IPS-NIHi7 (cell line): Measurements from ENCODE around the gene TRPC1.

ENCODE experiments used
- DNase-seq: peaks from one replicate; pipeline ENCODE4 v3.0.0; 2012; ENCODE audit warnings: mixed read lengths; ENCODE audit errors: extremely low spot score

The TRPC1 gene

GRCh38 chr3:142839831-142840230 lies 116.0 kb downstream of the TRPC1 start:
- no peak for DNase-seq

- DNase-seq = peak; percentile 50
Observed at GRCh38 chr3:142844339-142844977, 120.6 kb downstream of the TRPC1 start.

GRCh38 chr3:142846779-142847577 lies 123.1 kb downstream of the TRPC1 start:
- no peak for DNase-seq

DNA sequence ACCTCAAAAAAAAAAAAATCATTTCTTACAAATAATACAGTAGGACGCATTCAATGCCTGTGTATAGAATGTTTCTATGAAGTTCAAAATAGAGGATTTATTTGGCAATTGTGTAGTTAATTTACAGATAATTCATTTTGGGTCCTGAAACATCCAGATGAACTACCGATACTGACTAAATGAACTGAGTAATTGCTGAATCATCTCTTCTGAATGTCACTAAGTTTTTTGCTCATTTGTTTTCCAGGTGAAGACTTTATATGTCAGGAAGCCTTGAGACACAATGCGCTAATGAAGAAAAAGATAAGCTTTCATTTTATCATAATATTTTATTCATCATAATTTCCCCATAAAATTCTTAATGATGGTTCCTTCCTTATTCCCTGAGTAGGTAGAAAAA lies 125.3 kb downstream of the TRPC1 start:
- no peak for DNase-seq

- DNase-seq = no peak
Observed at GRCh38 chr3:142850395-142851023, 126.7 kb downstream of the TRPC1 start.

DNA sequence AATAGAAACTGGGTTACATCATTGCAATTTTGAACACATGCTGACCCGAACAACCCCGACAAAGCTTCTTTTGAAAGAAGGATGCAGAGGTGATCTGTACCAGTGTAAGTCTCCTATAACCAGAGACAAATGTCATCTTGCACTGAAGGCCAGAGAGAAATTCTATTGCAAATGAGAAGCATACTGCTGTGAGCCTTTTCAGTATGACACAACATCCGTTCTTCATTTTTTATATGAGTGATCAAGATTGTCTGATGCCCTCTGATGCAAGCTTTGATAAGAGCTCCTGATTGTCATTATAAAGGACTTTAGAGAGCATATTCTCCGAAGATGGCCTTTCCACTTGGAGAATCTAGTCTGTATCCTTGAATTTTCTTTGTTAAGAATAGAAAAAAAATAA lies 128.2 kb downstream of the TRPC1 start:
- DNase-seq = no peak

DNA sequence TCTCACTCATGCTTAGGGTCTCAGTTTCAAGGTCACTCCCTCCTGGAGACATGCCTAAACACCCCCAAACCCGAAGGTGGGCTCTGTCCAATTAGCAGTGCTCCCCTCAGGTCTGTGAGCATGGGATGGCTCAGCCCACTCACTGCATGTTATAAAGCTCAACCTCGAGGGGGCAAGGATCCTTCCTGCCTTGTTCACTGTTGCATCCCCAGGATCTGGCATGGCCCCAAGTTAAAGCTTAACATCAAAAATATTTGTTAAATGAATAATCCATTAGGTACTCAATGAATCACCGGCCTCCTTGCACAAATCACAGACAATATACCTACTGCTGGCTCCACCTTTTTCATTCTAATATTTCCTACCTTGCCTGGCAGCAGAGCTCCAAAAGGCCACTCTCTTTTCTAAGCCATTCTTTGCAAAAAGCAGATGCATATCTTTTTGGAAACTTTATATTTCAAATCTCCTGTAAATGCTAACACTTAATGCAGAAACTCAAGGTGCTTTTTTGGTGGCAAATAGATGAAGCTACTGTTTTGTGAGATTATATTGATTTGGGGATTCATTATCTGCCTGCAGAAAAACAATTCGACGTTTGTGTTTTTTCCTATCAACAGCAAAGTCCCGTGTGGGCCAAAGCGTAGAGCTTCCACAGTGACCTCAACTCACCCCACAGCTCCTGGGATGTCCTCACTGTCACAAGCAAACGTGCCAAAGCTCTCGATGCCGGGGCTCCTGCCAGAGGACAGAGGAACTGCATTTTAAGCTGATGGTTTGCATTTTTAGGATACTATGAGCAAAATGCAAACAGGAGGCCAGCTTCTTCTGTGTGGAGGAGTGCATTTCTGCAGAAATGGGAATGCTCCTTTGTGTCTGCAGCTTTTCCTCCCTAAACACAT lies 129.7 kb downstream of the TRPC1 start:
- no peak for DNase-seq

- peak; percentile 67 for DNase-seq
Observed at GRCh38 chr3:142857056-142857455, 133.2 kb downstream of the TRPC1 start.
